ENCODE data around the gene IL4R.

Gene IL4R

GRCh38 chr16:27330542-27330941 is 16.8 kb downstream of the IL4R start:
- DNase-seq (ENCODE audit: low spot score), result no peak

GRCh38 chr16:27332105-27332504 is 18.3 kb downstream of the IL4R start:
- no peak for DNase-seq (ENCODE audit: low spot score)

GRCh38 chr16:27333104-27333503 is 19.3 kb downstream of the IL4R start:
- no peak for DNase-seq (ENCODE audit: low spot score)

- no peak for DNase-seq (ENCODE audit: low spot score)
Measured at GRCh38 chr16:27333549-27333948, 19.8 kb downstream of the IL4R start.

GRCh38 chr16:27334192-27334764 is 20.5 kb downstream of the IL4R start:
- DNase-seq (ENCODE audit: low spot score), result no peak

GRCh38 chr16:27334838-27335237 is 21.1 kb downstream of the IL4R start:
- DNase-seq (ENCODE audit: low spot score), result no peak

- no peak for DNase-seq (ENCODE audit: low spot score)
Measured at GRCh38 chr16:27335349-27336053, 21.7 kb downstream of the IL4R start.

GRCh38 chr16:27337024-27337423 is 23.2 kb downstream of the IL4R start:
- no peak for DNase-seq (ENCODE audit: low spot score)

- DNase-seq (ENCODE audit: low spot score), result no peak
Measured at GRCh38 chr16:27339180-27339579, 25.4 kb downstream of the IL4R start.

GRCh38 chr16:27340654-27341053 is 26.9 kb downstream of the IL4R start:
- no peak for DNase-seq (ENCODE audit: low spot score)

GRCh38 chr16:27341549-27341948 is 27.8 kb downstream of the IL4R start:
- DNase-seq (ENCODE audit: low spot score), result no peak

GRCh38 chr16:27341971-27342370 is 28.2 kb downstream of the IL4R start:
- DNase-seq (ENCODE audit: low spot score), result no peak

- DNase-seq (ENCODE audit: low spot score), result no peak
Measured at GRCh38 chr16:27344721-27345120, 30.9 kb downstream of the IL4R start.

GRCh38 chr16:27345201-27345600 is 31.4 kb downstream of the IL4R start:
- no peak for DNase-seq (ENCODE audit: low spot score)

- DNase-seq (ENCODE audit: low spot score), result no peak
Measured at GRCh38 chr16:27346819-27347218, 33.0 kb downstream of the IL4R start.

GRCh38 chr16:27347930-27348685 is 34.3 kb downstream of the IL4R start:
- DNase-seq (ENCODE audit: low spot score), result no peak

GRCh38 chr16:27349276-27349675 is 35.5 kb downstream of the IL4R start:
- DNase-seq (ENCODE audit: low spot score), result no peak

GRCh38 chr16:27350006-27350405 is 36.2 kb downstream of the IL4R start:
- no peak for DNase-seq (ENCODE audit: low spot score)

- DNase-seq (ENCODE audit: low spot score), result no peak
Measured at GRCh38 chr16:27351989-27352388, 38.2 kb downstream of the IL4R start.

- DNase-seq (ENCODE audit: low spot score), result no peak
Measured at GRCh38 chr16:27353853-27354252, 40.1 kb downstream of the IL4R start.

GRCh38 chr16:27355610-27356009 is 41.8 kb downstream of the IL4R start:
- DNase-seq (ENCODE audit: low spot score), result peak; percentile 39

GRCh38 chr16:27356794-27357193 is 43.0 kb downstream of the IL4R start:
- no peak for DNase-seq (ENCODE audit: low spot score)

- DNase-seq (ENCODE audit: low spot score), result no peak
Measured at GRCh38 chr16:27359051-27359450, 45.3 kb downstream of the IL4R start.

All from RKO (cell line).